Left kidney (tissue), 2 donors: ENCODE data around the gene TMEFF2. TPM values are rescaled to one million over a fixed set of nuclear protein-coding genes. Genes with fewer than 3 reads are reported as not detected.

ENCODE experiments used
- DNase-seq: peaks from one replicate; pipeline ENCODE4 v3.0.0-alpha.2; 2013
- polyA plus RNA-seq: library from polyadenylated mRNA; unstranded; fragments of 120-200 nt; gene quantifications from one replicate; pipeline ENCODE4 v1.2.1, GENCODE V29; 2013; ENCODE audit not compliant: insufficient read length

The TMEFF2 gene
- polyA plus RNA-seq, 1 donor: 12.6 TPM

GRCh38 chr2:191968120-191968519 is 226.6 kb downstream of the TMEFF2 start:
- no peak for DNase-seq

- no peak for DNase-seq
Measured at GRCh38 chr2:191965733-191966132, 229.0 kb downstream of the TMEFF2 start.

- no peak for DNase-seq
Measured at GRCh38 chr2:191961556-191961955, 233.2 kb downstream of the TMEFF2 start.

DNA sequence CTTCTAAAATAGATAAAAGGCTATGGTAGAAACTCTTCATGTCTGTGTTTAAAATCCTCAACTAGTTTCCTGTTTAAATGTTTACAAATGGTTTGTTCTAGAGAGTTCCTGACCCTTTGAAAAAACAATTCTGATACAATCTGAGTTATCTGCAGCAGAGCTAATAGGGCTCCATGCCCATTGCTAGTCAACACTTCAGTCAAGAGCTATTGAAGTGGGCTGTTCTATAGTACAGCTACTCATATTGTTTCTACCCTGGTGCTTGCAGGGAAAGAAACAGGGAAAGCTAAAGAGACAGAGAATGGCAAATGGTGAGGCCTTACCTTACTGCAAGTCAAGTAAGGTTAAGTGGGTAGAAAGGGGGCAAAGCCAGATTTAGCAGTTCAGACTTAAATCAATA is 235.5 kb downstream of the TMEFF2 start:
- no peak for DNase-seq

DNA sequence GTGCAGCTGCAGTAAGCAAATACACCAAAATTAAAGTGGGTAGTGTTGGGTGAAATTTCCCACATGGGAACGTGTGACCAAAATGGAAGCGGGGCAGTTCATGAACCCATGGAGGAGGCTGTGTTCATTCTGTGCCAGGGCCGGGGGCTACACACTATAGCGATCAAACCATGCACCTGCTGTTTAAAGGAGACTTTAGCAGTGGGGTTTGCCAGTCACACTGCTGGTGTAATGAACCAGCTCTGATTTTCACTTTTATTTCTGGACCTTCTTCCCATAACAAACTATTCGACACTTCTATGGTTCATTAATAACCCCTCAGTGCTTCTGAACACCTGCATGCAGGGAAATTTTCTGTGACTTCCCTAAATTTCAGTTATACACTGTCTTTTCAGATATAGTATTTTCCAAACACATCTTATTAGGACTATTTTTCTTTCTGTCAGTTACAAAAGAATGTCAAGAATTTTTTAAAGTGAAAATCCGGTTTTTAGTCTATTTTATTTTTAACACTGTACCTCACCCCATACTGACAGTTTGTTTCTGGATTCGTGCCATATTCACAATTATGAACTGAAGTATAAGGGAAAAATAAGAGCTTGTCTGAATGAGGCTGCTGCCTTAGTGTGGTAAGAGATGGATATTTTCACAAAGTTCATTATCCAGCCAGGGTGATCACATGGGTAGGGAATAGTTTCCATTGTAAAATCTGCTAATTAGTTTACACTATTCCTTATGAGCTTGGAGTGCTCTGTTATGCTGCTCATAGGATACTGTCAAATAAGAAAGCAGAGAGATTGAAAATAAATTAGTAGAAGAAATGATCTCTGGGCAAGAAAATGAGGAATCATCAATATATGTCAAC is 236.5 kb downstream of the TMEFF2 start:
- no peak for DNase-seq

- no peak for DNase-seq
Measured at GRCh38 chr2:191954451-191954850, 240.3 kb downstream of the TMEFF2 start.

DNA sequence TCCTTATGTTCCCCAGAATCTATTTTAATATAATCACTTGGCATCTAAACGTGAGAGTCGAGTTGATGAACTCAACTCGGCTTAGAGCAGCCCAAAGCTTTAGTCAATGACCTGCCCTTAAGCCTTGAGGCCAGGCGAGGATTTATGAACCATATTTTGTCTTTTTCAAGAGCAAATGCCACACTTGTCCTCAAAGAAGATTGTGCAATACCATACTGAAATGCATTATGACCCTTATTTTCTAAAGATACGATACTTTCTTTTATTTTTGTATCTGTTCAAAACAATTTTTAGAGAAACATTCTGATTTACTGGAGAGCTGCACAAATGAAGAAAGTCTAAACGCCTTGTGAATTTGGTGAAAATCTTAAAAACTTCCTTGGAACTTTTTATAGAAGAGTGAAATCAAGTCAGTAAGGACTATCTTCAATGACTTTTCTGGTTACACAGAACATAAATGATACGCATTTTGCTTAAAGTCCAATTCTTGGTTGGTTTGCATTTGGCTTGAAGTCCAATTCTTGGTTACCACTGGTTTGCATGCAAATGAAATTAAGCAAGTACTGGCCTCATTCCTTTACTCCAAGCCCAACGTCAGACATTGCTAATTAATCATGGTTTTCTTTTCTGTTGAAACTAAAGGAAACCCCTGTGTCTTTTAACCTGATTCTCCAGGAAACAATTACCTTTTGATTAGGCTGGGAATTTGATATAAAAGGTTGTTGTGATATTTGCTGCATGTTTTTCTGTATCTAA is 242.0 kb downstream of the TMEFF2 start:
- no peak for DNase-seq

- DNase-seq: no peak
Measured at GRCh38 chr2:191951832-191952231, 242.9 kb downstream of the TMEFF2 start.

DNA sequence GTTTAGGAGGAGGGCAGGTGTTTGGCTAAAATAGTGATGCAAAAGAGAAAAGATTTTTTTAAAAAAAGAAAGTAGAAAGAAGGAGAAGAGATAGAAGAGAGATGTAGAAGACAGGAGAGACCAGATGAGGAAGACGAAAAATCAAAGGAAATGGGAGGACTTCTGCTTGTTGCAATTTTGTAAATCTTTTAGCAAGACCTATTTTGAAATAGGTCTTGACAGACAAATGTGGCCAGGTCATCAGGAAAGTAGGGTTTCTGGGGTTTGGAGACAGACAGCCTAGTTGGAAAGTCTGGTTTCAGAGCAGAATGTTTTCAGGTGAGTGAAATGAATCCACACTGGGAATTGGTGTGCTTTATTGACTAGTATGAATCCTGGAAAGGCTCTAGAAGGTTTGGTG is 243.4 kb downstream of the TMEFF2 start:
- no peak for DNase-seq

DNA sequence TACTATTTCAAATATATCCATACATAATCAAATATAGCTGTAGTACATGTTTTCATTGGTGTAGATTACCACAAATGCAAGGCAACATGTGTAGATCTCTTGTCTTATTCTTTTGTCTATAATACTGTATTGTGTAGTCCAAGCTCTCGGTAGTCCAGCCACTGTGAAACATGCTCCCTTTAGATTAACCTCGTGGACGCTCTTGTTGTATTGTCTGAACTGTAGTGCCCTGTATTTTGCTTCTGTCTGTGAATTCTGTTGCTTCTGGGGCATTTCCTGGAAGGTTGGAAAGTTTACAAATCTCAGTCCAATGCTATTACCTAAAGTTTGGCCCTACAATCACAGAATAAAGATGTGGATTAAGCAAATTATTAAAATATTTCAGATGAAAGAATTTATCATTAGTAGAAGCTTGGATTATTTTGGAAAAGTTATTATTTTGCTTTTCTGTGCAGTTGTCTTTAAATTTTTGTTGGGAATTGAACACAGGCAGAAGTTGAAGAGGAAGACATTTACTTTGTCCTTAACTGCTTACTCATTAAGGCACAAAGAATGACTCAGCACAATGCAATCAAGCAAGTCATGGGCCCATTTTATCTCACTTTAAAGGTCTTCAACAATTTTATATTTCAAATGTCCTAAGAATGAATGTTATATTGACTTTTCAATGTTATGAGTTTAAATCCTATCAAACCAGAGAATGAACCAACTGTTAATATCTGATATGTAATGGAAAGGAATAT is 244.4 kb downstream of the TMEFF2 start:
- DNase-seq: no peak

DNA sequence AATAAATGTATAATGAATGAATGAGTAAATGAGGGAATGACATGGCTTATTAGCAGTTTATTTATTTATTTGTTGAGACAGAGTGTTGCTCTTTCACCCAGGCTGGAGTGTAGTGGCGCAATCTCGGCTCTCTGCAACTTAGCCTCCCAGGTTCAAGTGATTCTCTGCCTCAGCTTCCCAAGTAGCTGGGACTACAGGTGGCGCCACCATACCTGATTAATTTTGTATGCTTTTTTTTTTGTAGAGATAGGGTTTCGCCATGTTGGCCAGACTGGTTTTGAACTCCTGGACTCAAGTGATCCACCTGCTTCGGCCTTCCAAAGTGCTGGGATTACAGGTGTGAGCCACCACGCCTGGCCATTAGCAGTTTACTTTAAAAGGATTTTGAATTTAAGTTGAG is 247.5 kb downstream of the TMEFF2 start:
- DNase-seq: no peak

GRCh38 chr2:191946471-191947182 is 248.1 kb downstream of the TMEFF2 start:
- no peak for DNase-seq

DNA sequence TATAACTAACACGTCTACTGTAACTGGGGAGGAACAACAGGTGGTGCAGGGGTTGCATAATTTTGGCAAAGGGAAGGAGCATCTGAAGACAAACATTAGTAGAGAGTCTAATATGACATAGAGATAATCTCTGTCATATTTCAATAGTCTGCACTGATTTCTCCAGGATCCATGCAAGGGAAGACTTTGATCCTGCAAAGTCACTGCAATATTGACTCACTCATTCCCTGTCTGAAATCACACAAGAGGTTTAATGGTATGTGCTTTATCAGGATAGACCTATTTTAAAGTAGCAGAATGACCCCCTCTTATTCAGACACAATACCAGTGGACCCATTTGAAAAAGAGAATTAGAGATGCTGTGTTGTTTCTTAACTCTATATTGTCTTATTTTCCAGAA is 249.1 kb downstream of the TMEFF2 start:
- no peak for DNase-seq

GRCh38 chr2:191942739-191943103 is 252.0 kb downstream of the TMEFF2 start:
- DNase-seq: no peak

- DNase-seq: no peak
Measured at GRCh38 chr2:191942090-191942738, 252.5 kb downstream of the TMEFF2 start.

- DNase-seq: no peak
Measured at GRCh38 chr2:191941376-191941929, 253.3 kb downstream of the TMEFF2 start.

DNA sequence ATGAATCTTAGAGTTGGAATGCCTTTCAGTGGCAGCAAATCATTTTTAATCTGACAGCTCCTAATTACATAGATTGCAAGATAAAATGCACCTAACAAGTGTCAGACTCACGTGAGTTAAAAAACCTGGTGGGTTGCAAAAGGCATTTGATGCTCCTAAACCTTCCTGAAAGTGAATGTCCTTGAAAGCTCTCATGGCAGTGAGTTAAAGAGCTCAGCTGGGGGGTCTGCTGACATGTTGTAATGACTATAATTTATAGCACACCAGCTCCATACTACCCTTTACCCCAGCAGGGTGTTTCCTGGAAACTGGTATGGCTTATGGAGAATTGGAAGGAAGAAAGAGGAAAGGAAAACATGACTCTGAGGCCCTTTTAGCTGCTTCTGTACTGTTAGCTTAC is 256.0 kb downstream of the TMEFF2 start:
- no peak for DNase-seq

GRCh38 chr2:191936882-191937405 is 257.8 kb downstream of the TMEFF2 start:
- no peak for DNase-seq

GRCh38 chr2:191935247-191935646 is 259.5 kb downstream of the TMEFF2 start:
- DNase-seq: no peak

- no peak for DNase-seq
Measured at GRCh38 chr2:191933307-191934105, 261.2 kb downstream of the TMEFF2 start.
